SU-DHL-6 (cell line): ENCODE results near the gene CXXC5.

Experiments
- CTCF ChIP-seq: fragments of 200-600 bp; sonication (generic); IDR thresholded peaks from one replicate; pipeline ENCODE4 v1.5.1; 2017; ENCODE audit warnings: antibody characterized with exemption, mild to moderate bottlenecking, low read length, moderate library complexity; ENCODE audit not compliant: insufficient read depth, poor library complexity, severe bottlenecking
- EZH2phosphoT487 ChIP-seq: fragments of 200-600 bp; sonication (generic), shearing (Covaris generic); conservative IDR thresholded peaks from 2 replicates; pipeline ENCODE4 v1.6.1; 2018; ENCODE audit warnings: mild to moderate bottlenecking, antibody characterized with exemption, low read length, moderate library complexity, mixed read lengths

DNA sequence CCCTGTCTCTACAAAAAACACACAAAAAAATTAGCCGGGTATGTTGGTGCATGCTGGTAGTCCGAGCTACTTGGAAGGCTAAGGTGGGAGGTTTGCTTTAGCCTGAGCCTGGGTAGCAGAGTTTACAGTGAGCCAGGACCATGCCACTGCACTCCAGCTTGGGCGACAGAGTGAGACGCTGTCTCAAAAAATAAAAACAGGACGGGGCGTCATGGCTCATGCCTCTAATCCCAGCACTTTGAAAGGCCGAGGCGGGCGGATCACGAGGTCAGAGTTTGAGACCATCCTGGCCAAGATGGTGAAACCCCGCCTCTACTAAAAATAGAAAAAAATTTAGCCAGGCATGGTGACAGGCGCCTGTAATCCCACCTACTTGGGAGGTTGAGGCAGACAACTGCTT, 46.7 kb upstream of the CXXC5 start:
- TF ChIP-seq CTCF (no peak), EZH2phosphoT487 (no peak)
